GM20431 (cell line): Measurements from ENCODE around the gene CAMSAP1.

Experiments
- in situ Hi-C: fragments of 300-500 bp; cut with MseI, MboI; formaldehyde crosslinking; loops from one replicate; pipeline ENCODE4 v1.15.0; 2020; ENCODE audit warnings: low sequenced_read_pairs; ENCODE audit not compliant: unreplicated experiment

CAMSAP1 gene

GRCh38 chr9:135769489-135770202 is 137.7 kb downstream of the CAMSAP1 start:
- in situ Hi-C loops = no loop called here

GRCh38 chr9:135768516-135769218 is 138.7 kb downstream of the CAMSAP1 start:
- in situ Hi-C loops = no loop called here

GRCh38 chr9:135766707-135767106 is 140.6 kb downstream of the CAMSAP1 start:
- in situ Hi-C loops = no loop called here

GRCh38 chr9:135766251-135766650 is 141.1 kb downstream of the CAMSAP1 start:
- in situ Hi-C loops = no loop called here

- in situ Hi-C loops = no loop called here
These were observed 141.9 kb downstream of the CAMSAP1 start for GRCh38 chr9:135765416-135765815.

GRCh38 chr9:135764731-135765130 is 142.6 kb downstream of the CAMSAP1 start:
- in situ Hi-C loops = no loop called here

- in situ Hi-C loops = no loop called here
These were observed 143.5 kb downstream of the CAMSAP1 start for GRCh38 chr9:135763716-135764446.

- in situ Hi-C loops = no loop called here
These were observed 144.4 kb downstream of the CAMSAP1 start for GRCh38 chr9:135762921-135763320.

GRCh38 chr9:135761845-135762168 is 145.5 kb downstream of the CAMSAP1 start:
- in situ Hi-C loops = no loop called here

GRCh38 chr9:135761150-135761844 is 146.0 kb downstream of the CAMSAP1 start:
- in situ Hi-C loops = no loop called here

GRCh38 chr9:135760465-135760864 is 146.9 kb downstream of the CAMSAP1 start:
- in situ Hi-C loops = no loop called here

GRCh38 chr9:135759676-135760300 is 147.6 kb downstream of the CAMSAP1 start:
- in situ Hi-C loops = no loop called here

GRCh38 chr9:135758870-135759269 is 148.5 kb downstream of the CAMSAP1 start:
- in situ Hi-C loops = no loop called here
